ENCODE results near the gene LRMDA. TPM values are rescaled to one million over a fixed set of nuclear protein-coding genes. Genes with fewer than 3 reads are reported as not detected.

Gene LRMDA
- total and polyA plus RNA-seq, 2 of the 4 experiments (the other 2 are of a cell fraction): 0.07 TPM; not detected in 1

DNA sequence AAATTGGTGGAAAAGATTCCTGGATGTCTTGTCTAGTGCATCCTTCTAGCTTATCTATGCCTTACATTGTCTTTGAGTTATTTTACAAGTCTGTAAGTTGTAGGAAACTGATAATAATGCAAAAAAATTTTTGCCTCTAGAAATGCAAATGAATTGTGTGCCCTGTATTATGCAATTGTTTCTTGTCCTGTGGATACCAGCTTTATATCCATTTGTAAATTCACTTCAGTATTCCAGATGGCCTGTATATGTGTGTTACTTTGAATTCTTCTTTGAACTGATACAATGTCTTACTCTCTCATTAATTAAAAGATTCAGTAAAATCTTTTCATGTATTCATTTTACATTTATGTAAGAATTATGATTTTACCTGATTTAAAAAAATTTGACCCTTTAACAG is 234.3 kb downstream of the LRMDA start:
- Histone ChIP-seq H3K79me1 (ENCODE audit: low read depth in 1 of 2, low read length in 2 of 2) (no peaks in the 10 kb centered on the region), H2AK9ac (replicated peaks; ENCODE audit: low read depth, low read length, poor library complexity) (no peak overlapping the region), H2BK5ac (ENCODE audit: low read depth, low read length, poor library complexity, severe bottlenecking) (no peak overlapping the region), H2AK5ac (ENCODE audit: low read depth, low read length) (no peak overlapping the region), H4K91ac (ENCODE audit: insufficient read depth, low read depth, low read length) (no peak overlapping the region), H3K4ac (ENCODE audit: low read depth, low read length) (no peak overlapping the region), H3K27ac (ENCODE audit: insufficient read depth, low read length) (no peak overlapping the region), H3K9me1 (ENCODE audit: insufficient read depth, low read length) (no peaks in the 10 kb centered on the region), H3K14ac (replicated peaks; ENCODE audit: low read depth, low read length) (no peak overlapping the region), H3K4me3 (ENCODE audit: insufficient read depth, low read depth, low read length) (no peak overlapping the region), H4K8ac (ENCODE audit: low read depth in 2 of 2, low read length in 2 of 2) (no peak overlapping the region), H3K4me2 (ENCODE audit: low read depth, low read length) (no peak overlapping the region), H3K27me3 (ENCODE audit: control insufficient read depth, insufficient read depth, low read length) (peaks cover 5% of the 10 kb centered on the region), H3K4me1 (ENCODE audit: control insufficient read depth, insufficient read depth, low read length) (no peaks in the 10 kb centered on the region), H4K20me1 (ENCODE audit: insufficient read depth, low read length) (no peaks in the 10 kb centered on the region), H2BK20ac (ENCODE audit: low read depth, low read length) (no peak overlapping the region), H4K5ac (ENCODE audit: low read depth, low read length) (no peak overlapping the region), H3K9ac (ENCODE audit: low read depth, low read length) (no peak overlapping the region), H3K36me3 (ENCODE audit: control insufficient read depth, insufficient read depth, low read length) (no peaks in the 10 kb centered on the region), H2AFZ (replicated peaks; ENCODE audit: low read length, poor library complexity) (no peak overlapping the region), H3K9me3 (ENCODE audit: control insufficient read depth, insufficient read depth, low read length) (no peaks in the 10 kb centered on the region), H3K23ac (ENCODE audit: low read depth, low read length) (no peak overlapping the region), H2BK120ac (ENCODE audit: low read depth, low read length) (no peak overlapping the region), H3K18ac (ENCODE audit: low read depth, low read length) (no peak overlapping the region), H2BK15ac (ENCODE audit: low read depth, low read length) (no peak overlapping the region), H3K56ac (ENCODE audit: extremely low read depth, insufficient read depth, low read length) (no peak overlapping the region)
- BruUV-seq (replicated peaks): no TSS peak
- ATAC-seq (ENCODE audit: low read depth) (no peak), DNase-seq (no peak)
- ChIA-PET CTCF (no interaction called here), POLR2A (ENCODE audit: unreplicated experiment) (no interaction called here)
- dilution Hi-C loops (cut with HindIII; ENCODE audit: low sequenced_read_pairs, unreplicated experiment) (no loop called here), intact Hi-C loops (cut with micrococcal nuclease) (no loop called here), in situ Hi-C loops (cut with MboI; ENCODE audit: low sequenced_read_pairs) (no loop called here)
- no peak for TF ChIP-seq CHD1 (IDR thresholded peaks at IDR 0.05; ENCODE audit: low read depth, low read length)
- TF ChIP-seq BHLHE40 (IDR thresholded peaks at IDR 0.05; ENCODE audit: low read depth, low read length): no peak
- TF ChIP-seq USF2 (IDR thresholded peaks at IDR 0.05; ENCODE audit: low read depth, low read length): no peak
- no peak for TF ChIP-seq NFE2L2 (IDR thresholded peaks at IDR 0.05; ENCODE audit: low read depth, low read length)
- TF ChIP-seq ELK1 (IDR thresholded peaks at IDR 0.05; ENCODE audit: borderline replicate concordance, low read depth, low read length): no peak
- TF ChIP-seq RFX5 (IDR thresholded peaks at IDR 0.05; ENCODE audit: low read depth, low read length): no peak
- no peak for TF ChIP-seq POLR2A (IDR thresholded peaks at IDR 0.05; ENCODE audit: low read depth, low read length)
- no peak for TF ChIP-seq RCOR1 (IDR thresholded peaks at IDR 0.05; ENCODE audit: insufficient replicate concordance, low read length)
- no peak for TF ChIP-seq MAZ (IDR thresholded peaks at IDR 0.05; ENCODE audit: borderline replicate concordance, low read depth, low read length)

All from IMR-90 (cell line).